ENCODE measurements around the gene OR2J1.
"Not testable (repeated sequence)": the region's sequence is repeated elsewhere in the genome, so short reads cannot be mapped to it uniquely, and the experiment has no call there.

Gene OR2J1

DNA sequence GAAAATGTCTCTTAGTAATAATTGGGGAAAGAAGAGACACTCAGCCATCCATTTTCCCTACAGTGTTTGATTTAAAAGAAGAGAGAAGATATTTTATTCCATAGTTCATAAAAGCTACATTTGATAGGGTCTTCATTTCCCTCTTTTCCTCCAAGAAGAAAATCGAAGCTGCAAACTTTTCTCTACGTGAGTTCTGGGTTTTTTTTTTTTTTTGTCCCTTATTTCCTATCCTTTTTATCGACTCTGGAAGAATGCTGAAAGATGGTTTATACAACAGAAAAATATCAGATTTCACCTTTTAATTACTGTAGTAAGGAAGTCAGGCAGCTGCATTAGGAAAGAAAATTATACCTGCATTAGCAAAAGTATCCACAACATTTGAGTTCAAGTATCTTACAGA is at the start of gene OR2J1:
OR2J1 (plus strand) TSS at position 301 of the 400 bp plus-strand sequence. CDS start 1,453 bp downstream, outside the sequence.
- no peak for DNase-seq (ENCODE audit: low read depth)

DNA sequence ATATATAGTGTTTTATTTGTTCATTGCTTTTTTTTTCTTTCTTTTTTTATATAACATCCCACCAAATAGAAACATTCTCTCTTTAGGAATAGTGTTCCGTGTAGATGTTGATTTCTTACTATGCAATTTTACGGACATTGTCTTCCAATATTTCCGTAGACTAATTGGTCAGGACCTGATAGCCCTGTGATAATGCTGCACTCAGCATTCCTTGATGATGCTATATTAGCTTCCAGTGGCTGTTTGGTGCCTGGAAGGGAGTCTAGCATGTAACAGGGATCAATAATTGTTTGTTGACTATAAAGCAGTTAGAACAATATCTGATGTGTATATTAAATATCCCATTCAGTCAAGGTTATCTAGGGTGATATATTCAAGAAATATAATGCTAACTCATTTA is 47.6 kb upstream of the OR2J1 start:
- DNase-seq (ENCODE audit: low read depth): no peak

DNA sequence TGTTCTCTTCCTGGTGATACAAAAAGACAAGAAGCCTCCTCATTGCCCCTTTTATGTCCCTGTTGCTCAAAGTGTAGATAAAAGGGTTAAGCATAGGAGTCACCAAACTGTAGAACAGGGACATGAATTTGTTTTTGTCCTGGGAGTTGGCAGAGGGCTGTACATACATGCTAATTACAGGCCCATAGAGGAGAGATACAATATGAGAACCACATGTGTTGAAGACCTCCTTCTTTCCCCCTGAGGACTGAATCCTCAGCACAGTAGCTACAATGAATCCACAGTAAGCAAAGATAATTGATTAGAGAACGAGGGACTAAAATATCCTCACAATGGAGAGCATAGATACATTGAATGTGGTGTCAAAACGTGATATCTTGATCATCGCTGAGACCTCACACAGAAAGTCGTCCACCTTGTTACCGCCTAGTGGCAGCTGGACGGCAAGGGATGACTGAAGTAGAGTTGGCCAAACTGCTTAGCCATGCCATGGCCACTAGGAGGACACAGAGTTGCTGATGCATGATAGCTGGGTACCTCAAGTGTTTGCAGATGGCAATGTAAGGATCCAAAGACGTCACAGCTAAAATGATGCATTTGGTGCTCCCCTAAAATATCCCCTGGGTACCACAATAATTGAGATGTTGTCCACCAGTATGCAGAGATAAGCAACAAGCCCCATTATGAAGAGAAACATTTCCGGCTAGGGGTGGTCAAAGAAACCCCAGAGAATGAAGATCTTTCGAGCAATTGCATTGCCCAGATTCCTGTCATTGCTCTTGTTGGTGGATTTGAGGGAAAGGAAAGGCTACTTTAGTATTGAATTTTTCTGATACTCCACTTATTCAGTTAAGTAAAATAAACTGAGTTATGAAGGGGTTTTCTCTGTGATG is 27.2 kb upstream of the OR2J1 start:
- DNase-seq (ENCODE audit: low read depth): no peak

DNA sequence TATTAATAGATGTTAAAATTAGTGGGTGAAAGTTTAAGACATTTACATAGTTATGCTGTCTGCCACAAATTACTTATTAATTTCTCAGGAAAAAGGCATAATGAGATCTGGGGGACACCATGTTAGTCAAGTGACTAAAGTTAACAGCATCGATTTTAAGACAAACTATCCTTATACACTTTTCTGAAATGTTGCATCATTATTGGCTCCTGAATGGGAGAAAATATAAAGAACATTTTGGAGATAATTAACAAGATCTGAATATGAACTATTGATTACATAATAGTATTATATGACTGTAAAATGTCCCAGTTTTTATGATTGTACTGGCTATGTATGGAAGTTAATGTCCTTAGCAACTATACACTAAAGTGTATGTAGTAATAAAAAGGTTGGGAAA is 20.1 kb upstream of the OR2J1 start:
- DNase-seq (ENCODE audit: low read depth): no peak

DNA sequence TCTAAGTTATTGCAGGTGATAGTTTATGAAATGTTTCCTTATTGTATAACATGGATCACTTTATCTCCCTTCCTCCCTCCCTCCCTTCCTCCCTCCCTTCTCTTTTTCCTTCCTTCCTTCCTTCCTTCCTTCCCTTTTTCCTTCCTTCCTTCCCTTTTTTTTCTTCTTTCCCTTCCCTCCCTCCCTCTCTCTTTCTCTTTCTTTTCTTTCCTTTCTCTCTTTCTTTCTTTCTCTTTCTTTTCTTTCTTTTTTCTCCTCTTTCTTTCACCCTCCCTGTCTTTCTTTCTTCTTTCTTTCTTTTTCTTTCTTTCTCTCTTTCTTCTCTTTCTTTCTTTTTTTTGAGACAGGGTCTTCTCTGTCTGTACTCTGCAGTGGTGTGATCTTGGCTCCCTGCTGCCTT is 18.0 kb upstream of the OR2J1 start:
- no peak for DNase-seq (ENCODE audit: low read depth)

DNA sequence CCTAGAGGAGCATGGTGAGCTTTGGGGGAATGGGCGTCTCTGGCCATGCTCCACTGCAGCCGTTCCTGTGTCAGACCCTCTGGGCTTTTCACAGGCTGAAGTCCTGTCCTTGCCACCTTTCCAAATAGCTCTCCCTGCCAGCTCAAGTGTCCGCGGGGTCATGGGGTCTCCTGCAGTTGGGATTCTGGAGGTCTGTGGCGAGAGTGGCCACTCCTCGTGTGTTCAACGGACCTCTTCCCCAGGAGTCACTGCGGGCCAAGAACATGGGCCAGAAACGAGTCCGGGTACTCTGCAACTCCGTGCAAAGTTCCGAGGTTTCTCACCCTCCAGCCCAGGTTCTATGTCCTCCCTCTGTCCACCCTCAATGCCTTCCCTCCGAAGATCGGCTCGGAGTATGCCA is 16.8 kb upstream of the OR2J1 start:
- DNase-seq (ENCODE audit: low read depth): no peak

DNA sequence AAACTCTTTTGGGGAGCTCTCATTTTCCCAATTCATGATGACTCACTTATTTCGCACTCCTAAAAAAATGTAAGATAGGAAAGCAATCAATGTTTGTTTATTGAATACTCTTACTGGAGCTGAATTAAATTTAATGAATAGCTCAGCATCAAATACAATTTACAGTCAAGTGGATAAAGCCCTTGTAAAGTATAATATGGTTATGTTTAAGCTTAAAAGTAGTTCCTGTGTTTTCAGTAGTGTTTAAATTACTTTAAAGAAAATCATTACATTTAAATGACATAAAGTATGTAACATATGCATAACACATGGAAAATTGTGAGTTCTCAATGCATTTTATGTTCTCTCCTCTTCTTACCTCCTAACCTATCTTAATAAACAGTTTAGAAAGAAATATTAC is 12.1 kb upstream of the OR2J1 start, which contains the start of gene OR2B3:
OR2B3 (minus strand) TSS at position 101 of the 400 bp plus-strand sequence; CDS start at position 36, 65 bp downstream.
- DNase-seq (ENCODE audit: low read depth): no peak

DNA sequence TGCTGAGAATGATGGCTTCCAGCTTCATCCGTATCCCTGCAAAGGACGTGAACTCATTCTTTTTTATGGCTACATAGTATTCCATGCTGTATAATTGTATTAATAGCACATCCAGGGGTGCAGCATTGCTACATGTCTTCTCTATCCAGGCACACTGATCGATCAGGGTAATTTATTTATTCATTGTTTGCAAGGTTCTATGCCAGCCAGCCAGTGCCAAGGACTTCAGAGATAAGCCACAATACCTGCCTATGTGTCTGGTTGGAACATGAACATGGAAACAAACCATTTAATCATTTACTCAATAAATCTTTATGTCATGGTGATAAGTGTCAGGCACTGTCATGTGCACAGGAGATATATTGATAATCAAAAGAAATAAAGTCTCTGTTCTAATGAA is 6.3 kb upstream of the OR2J1 start:
- DNase-seq (ENCODE audit: low read depth): no peak

DNA sequence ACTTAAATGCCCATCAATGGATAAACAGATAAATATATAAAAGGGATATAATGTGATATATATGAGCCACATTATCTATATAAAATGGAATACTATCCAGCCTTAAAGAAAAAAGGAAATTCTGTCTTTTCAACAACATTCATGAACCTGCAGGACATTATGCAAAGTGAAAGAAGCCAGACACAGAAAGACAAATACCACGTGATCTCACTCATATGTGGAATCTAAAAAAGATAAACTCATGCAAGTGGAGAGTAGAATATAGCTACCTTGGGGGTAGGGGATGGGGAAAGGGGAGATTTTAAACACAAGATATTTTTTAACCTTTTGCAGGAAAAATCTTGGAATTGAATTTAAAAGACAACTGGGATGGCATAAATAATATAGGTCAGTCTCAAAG is 1.5 kb upstream of the OR2J1 start:
- DNase-seq (ENCODE audit: low read depth): no peak

DNA sequence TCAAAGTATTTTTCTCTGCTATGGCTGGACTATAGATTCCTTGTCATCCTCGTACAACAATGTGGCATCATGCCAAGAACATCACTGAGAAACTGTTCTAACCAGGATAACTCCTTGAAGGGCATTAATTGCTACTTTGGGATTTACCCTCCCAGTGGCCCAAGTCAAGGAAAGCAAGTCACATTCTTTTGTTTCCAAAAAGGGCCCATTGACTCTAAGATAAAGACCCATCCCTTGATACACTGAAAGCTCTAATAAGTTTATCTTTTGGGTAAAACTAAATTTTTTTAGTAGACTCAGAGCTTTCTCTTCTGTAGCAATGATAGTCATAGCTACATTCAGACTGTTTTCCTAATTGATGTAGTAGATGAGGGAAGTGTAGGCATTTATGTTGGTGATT is 8.5 kb downstream of the OR2J1 start, which contains the start of gene OR2J3:
OR2J3 (plus strand) TSS at position 301 of the 400 bp plus-strand sequence. CDS start 3,833 bp downstream, outside the sequence.
- no peak for DNase-seq (ENCODE audit: low read depth)

DNA sequence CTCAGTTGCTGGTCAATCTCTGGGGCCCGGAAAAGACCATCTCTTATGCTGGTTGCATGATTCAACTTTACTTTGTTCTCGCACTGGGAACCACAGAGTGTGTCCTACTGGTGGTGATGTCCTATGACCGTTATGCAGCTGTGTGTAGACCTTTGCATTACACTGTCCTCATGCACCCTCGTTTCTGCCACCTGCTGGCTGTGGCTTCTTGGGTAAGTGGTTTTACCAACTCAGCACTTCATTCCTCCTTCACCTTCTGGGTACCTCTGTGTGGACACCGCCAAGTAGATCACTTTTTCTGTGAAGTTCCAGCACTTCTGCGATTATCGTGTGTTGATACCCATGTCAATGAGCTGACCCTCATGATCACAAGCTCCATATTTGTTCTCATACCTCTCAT is 12.8 kb downstream of the OR2J1 start:
- DNase-seq (ENCODE audit: low read depth): no peak

DNA sequence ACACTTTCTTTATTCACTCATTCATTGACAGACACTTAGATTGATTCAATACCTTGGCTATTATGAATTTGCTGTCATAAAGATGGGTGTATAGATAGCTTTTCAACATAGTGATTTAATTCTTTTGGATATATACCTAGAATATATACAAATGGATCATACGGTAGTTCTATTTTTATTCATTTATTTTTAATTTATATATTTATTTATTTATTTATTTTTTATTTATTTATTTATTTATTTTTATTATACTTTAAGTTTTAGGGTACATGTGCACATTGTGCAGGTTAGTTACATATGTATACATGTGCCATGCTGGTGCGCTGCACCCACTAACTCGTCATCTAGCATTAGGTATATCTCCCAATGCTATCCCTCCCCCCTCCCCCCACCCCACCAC is 15.7 kb downstream of the OR2J1 start:
- DNase-seq (ENCODE audit: low read depth): not testable (repeated sequence)

DNA sequence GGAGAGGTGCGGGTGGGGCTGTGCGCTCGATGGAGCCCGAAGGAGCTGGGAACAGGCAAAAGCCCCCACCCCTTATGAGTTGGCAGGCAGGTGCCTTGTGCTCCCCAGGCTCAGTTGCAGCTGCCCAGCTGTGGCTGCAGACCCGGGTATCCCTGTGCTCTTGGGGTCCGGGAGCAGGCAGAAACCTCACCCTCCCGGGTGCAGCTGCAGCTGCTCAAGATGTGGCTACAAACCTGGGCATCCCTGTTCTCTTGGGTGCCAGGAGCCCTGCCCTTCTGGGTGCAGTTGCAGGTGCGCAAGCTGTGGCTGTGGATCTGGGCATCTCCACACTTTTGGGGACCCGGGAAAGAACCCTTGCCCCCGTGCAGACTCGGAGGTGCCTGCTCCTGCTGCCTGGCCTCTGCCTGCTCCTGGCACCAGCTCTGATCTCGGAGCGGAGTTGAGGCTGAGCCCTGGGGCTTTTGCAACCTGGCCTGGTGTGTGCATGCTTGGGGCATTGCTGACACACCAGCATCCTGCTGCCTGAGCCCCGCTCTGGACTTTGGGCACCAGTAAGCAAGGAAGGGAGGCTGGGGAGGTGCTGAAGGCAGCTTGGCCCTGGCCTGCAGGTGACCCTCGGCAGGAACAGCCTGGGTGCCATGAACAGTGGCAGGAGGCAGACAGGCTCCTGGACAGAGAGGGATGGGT is 30.2 kb downstream of the OR2J1 start:
- DNase-seq (ENCODE audit: low read depth): no peak

DNA sequence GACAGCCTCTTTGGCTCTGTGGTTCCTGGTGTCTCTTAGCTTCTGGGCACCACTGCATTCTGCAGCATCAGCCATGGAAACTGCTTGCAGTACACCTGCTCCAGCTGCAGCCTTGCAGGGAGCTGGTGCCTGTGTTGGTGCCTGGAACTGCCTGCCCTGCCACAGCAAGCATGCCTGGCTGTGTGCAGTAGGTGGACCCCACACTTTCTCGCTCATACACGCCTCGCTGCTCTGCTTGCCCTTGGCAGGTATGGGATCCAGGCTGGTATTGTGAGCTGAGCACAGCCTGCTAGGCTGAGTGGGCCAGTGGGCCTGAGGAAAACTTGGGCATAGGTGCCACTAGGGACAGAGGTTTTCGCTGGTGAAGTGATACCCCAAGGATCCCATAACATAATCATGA is 31.4 kb downstream of the OR2J1 start:
- DNase-seq (ENCODE audit: low read depth): no peak

DNA sequence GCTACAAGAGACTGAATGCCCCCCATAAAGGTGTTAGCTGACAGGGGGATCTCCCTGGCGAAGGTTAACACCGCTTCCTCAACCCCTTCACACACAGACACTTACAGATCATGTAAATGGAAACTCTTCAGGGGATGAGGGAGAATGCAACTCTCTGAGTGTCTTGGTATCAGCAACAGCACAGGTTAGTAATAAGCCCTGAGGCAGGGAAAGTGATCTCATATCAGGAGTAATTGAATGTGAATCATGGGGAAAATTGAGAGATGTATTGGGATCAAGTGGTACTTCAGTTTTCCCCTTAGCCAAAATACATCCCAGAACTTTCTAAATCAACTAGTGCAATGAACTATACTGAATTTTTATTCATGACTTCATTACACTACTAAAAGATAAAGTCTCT is 32.4 kb downstream of the OR2J1 start:
- DNase-seq (ENCODE audit: low read depth): no peak

DNA sequence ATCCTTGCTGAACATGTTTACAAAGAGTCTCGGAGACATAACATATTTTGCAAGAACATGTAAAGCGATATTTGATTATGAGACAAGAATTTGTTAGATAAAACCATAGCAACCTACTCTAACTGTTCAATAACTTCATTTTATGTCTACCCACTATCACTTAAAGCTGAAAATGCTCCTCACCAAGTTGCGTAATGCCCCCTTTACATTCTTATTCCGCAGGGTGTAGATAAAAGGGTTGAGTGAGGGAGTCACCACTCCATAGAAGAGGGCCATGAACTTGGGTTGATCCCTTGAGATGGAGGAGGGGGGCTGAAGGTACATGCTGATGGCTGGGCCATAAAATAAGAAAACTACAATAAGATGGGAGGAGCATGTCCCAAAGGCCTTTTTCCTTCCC is 38.4 kb downstream of the OR2J1 start:
- no peak for DNase-seq (ENCODE audit: low read depth)

DNA sequence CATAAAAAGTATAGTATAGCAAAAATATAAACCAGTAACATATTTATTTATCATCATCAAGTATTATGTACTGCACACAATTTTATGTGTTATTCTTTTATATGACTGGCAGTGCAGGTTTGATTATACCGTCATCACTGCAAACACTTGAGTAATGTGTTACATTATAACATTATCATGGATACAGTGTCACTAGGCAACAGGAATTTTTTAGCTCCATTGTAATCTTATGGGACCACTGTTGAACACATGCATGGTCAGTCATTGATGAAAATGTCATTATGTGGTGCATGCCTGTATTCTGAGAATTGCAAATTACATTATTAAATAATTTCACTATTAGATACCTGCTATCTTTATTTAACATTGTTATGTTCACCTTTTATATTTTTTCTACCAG is 42.3 kb downstream of the OR2J1 start:
- no peak for DNase-seq (ENCODE audit: low read depth)

DNA sequence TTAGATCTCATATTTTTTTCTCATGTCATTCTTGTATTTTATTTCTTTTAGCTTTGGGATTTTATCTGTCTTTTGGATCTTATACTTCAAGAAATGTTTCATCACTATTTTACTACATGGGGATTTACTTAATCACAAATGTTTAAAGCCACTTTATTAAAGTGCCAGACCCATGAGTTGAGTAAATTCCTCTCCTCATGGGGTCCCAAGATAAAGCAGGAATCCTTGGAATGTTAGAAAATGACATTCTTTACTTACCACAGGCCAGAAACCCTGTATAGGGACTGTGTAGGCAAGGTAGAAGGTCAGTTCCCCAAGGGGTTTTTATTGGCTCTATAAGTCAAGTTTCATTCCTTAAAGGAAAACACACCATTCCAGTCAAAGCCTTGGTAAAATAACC is 43.0 kb downstream of the OR2J1 start:
- DNase-seq (ENCODE audit: low read depth): no peak

DNA sequence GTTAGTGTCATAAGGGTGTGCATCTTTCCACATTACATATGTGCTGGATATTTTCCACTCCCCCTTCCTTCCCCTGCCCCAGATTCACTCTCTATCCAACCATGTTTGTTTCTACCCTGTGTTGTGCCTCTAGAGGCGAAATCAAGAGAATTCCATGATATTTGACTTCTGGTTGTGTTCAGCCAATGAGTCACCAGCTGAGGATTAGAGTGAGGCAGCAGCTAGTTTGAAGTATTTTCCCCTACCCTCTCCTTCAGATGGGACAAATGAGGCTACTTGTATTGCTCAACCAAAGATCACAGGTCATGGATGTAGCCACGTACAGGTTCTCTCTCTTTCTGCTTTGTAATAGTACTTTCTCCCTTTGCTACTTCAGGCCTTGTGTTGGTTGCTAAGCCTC is 46.9 kb downstream of the OR2J1 start:
- no peak for DNase-seq (ENCODE audit: low read depth)

DNA sequence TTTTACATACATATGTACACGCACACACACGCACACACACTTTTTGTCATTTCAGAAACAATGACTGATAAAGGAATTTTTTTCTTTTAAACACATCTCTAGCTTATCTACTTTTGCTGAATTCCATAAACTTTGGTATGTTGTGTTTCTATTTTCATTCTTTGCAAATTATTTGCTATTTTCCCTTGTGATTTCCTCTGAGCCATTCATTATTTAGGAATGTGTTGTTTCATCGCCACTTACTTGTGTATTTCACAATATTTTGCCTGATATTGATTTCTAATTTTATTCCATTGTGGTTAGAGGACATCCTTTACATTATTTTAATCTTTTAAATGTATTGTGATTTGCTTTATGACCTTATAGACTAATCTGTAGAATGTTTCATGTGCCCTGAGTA is 47.8 kb downstream of the OR2J1 start:
- DNase-seq (ENCODE audit: low read depth): no peak

DNA sequence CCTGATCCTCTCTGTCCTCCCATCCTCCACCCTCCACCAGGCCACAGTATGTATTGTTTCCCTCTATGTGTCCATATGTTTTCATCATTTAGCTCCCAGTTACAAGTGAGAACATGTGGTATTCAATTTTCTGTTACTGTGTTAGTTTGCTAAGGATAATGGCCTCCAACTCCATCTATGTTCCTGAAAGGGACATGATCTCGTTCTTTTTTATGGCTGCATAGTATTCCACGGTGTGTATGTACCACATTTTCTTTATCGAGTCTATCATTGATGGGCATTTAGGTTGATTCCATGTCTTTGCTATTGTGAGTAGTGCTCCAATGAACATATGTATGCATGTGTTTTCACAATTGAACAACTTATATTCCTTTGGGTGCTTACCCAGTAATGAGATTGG is 50.2 kb downstream of the OR2J1 start:
- DNase-seq (ENCODE audit: low read depth): not testable (repeated sequence)
